Measurements from ENCODE around the gene CYYR1. TPM values are rescaled to one million over a fixed set of nuclear protein-coding genes. Genes with fewer than 3 reads are reported as not detected.

Gene CYYR1
- polyA plus RNA-seq (2013, experiment 1 of 4) = 35.1 TPM
- 29.0 TPM for polyA plus RNA-seq (2013, experiment 2 of 4)
- 27.0 TPM for polyA plus RNA-seq (2013, experiment 3 of 4)
- 27.6 TPM for polyA plus RNA-seq (2013, experiment 4 of 4)

DNA sequence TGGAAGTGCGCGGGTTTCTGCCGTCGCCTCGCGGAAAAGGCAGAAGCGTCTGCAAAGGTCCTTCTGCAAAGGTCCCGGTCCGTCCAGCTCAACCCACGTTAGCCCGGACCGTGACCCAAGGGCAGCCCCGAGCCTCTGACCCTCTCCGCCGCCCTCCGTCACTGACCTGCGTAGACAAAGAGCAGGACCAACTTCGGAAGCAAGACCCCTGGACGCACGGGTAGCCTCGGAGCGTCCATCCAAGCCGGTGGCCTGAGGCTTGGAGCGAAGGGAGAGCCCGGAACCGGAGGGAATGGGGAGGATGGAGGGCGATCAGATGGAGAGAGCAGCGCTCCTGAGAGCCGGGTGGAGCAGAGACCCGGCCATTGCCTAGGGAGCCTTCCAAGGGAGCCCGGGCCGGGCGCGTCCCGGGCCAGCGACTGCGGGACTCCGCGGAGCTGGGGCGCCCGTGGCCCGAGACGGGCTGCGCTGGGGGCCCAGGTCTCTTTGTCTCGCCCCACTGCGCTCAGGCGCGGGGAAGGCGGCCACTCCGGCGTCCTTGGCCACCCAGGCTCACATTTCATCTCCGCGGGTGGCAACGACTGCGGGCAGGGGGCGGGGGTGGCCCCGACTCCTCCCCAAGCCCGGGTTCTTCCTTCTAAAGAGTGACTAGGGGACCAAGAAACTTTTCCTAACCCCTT, at the start of gene CYYR1:
Gene CYYR1, minus strand, starts transcription at position 585 of the 680 bp plus-strand sequence. Its CDS starts 346 bp downstream, at position 239.
- Histone ChIP-seq H3K27me3 (ENCODE audit: control insufficient read depth, insufficient read depth, low read length, poor library complexity, severe bottlenecking) (no peaks in the 10 kb centered on the region), H3K4me1 (ENCODE audit: control insufficient read depth, insufficient read depth, low read length) (peaks cover 5% of the 10 kb centered on the region), H3K36me3 (ENCODE audit: control insufficient read depth, insufficient read depth, low read length) (peaks cover 2% of the 10 kb centered on the region), H3K4me3 (ENCODE audit: insufficient read depth, low read depth, low read length) (peak within 1 kb of the TSS; percentile 75), H3K27ac (ENCODE audit: insufficient read depth, low read depth, low read length, poor library complexity, severe bottlenecking) (peak within 1 kb of the TSS; percentile 83), H3K9me3 (ENCODE audit: control insufficient read depth, low read length) (peaks cover 2% of the 10 kb centered on the region)
- 0% methylated on average over 58 of the region's 58 CpGs for WGBS, 2 experiments

DNA sequence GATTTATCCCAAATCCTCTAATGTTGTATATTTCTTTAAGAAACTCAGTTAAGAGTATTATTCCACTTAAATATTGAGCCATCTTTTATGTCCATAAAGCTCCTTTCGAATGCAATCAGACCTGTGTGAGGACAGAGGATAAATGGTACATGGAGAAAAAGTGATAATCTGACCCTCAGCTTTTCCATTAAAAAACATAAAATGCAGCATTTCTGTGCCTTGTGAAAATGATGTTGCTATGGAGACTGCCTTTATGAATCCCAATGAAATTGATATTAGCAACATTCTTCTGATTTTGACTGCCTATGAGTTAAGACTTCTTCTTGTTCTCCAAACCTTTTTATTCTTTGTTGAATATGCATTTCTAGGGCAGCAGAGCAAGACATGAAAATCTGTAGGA, 44.1 kb upstream of the CYYR1 start:
- Histone ChIP-seq H3K9me3 (ENCODE audit: control insufficient read depth, low read length) (no peaks in the 10 kb centered on the region), H3K27ac (ENCODE audit: insufficient read depth, low read depth, low read length, poor library complexity, severe bottlenecking) (no peak overlapping the region), H3K36me3 (ENCODE audit: control insufficient read depth, insufficient read depth, low read length) (no peaks in the 10 kb centered on the region), H3K4me1 (ENCODE audit: control insufficient read depth, insufficient read depth, low read length) (no peaks in the 10 kb centered on the region), H3K4me3 (ENCODE audit: insufficient read depth, low read depth, low read length) (no peak overlapping the region), H3K27me3 (ENCODE audit: control insufficient read depth, insufficient read depth, low read length, poor library complexity, severe bottlenecking) (no peaks in the 10 kb centered on the region)
- WGBS, 2 experiments = 50 to 88% methylated on average over 1 of the region's 1 CpG

- Histone ChIP-seq H3K27me3 (ENCODE audit: control insufficient read depth, insufficient read depth, low read length, poor library complexity, severe bottlenecking) (no peaks in the 10 kb centered on the region), H3K4me1 (ENCODE audit: control insufficient read depth, insufficient read depth, low read length) (no peaks in the 10 kb centered on the region), H3K9me3 (ENCODE audit: control insufficient read depth, low read length) (no peaks in the 10 kb centered on the region), H3K27ac (ENCODE audit: insufficient read depth, low read depth, low read length, poor library complexity, severe bottlenecking) (no peak overlapping the region), H3K36me3 (ENCODE audit: control insufficient read depth, insufficient read depth, low read length) (no peaks in the 10 kb centered on the region), H3K4me3 (ENCODE audit: insufficient read depth, low read depth, low read length) (no peak overlapping the region)
- WGBS, 2 experiments = 83 to 93% methylated on average over 1 of the region's 1 CpG
Measured at GRCh38 chr21:26614251-26614650, 41.2 kb upstream of the CYYR1 start.

DNA sequence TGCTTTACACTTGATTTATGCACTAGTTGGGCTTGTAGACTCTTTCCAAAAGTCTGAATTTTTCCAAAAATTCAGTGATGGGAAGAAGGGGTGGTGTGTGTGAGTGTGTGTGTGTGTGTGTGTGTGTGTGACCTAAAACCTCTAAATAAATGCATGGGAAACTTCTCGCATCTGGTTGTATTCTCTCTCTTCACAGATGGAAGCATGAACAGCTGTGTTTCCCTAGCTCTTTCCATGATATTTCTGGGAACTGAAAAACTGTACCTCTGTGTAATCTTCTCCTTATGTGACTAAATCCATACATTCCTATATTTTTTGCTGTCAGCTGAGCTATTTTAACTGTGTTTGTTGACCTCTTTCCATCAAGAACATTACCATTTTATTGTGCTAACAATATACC, 26.2 kb upstream of the CYYR1 start:
- Histone ChIP-seq H3K4me1 (ENCODE audit: control insufficient read depth, insufficient read depth, low read length) (no peaks in the 10 kb centered on the region), H3K4me3 (ENCODE audit: insufficient read depth, low read depth, low read length) (no peak overlapping the region), H3K36me3 (ENCODE audit: control insufficient read depth, insufficient read depth, low read length) (no peaks in the 10 kb centered on the region), H3K27ac (ENCODE audit: insufficient read depth, low read depth, low read length, poor library complexity, severe bottlenecking) (no peak overlapping the region), H3K27me3 (ENCODE audit: control insufficient read depth, insufficient read depth, low read length, poor library complexity, severe bottlenecking) (no peaks in the 10 kb centered on the region), H3K9me3 (ENCODE audit: control insufficient read depth, low read length) (no peaks in the 10 kb centered on the region)
- 91 to 100% methylated on average over 1 of the region's 1 CpG for WGBS, 2 experiments

DNA sequence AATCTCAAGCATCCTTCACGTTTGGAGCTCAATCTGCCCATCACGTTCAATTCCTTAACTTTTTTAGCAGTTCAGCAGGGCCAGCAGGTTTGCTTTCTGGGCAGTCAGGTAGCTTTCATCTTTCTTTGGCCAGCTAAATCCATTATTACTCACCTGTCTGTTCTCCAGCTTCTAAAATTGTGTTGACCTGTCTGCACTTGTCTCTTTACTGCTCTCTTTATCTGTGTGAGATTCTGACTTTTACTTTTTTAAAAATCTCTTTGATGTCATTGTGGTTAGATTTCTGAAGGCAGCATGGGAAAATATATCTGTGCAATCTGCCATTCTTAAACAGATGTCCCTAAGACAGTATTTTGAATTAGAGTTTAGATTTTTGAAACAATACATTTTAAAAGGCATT, 24.9 kb upstream of the CYYR1 start:
- Histone ChIP-seq H3K4me1 (ENCODE audit: control insufficient read depth, insufficient read depth, low read length) (no peaks in the 10 kb centered on the region), H3K27me3 (ENCODE audit: control insufficient read depth, insufficient read depth, low read length, poor library complexity, severe bottlenecking) (no peaks in the 10 kb centered on the region), H3K9me3 (ENCODE audit: control insufficient read depth, low read length) (no peaks in the 10 kb centered on the region), H3K27ac (ENCODE audit: insufficient read depth, low read depth, low read length, poor library complexity, severe bottlenecking) (no peak overlapping the region), H3K36me3 (ENCODE audit: control insufficient read depth, insufficient read depth, low read length) (no peaks in the 10 kb centered on the region), H3K4me3 (ENCODE audit: insufficient read depth, low read depth, low read length) (no peak overlapping the region)
- WGBS, 2 experiments = 83 to 89% methylated on average over 2 of the region's 2 CpGs

DNA sequence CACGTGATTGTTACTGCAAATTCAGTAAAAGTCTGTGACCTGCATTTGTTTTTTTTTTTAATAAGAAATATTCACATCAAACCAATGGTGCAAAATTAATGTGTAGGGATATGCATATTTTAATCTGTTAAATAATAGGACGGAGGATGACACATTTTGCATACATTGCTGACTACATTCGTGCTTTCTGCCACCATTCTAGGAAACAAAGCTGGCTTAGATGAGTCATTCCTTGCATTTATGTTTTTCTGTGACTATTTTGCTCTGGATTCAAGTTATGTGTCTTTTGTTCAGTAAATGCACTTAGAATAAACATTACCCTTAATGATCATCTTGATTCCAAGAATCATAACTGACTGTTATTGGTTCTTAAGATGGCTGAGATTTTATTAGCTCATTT, 23.9 kb upstream of the CYYR1 start:
- H3K4me1 ChIP-seq (ENCODE audit: control insufficient read depth, insufficient read depth, low read length) = no peaks in the 10 kb centered on the region
- no peak overlapping the region for H3K27ac ChIP-seq (ENCODE audit: insufficient read depth, low read depth, low read length, poor library complexity, severe bottlenecking)
- no peak overlapping the region for H3K4me3 ChIP-seq (ENCODE audit: insufficient read depth, low read depth, low read length)
- no peaks in the 10 kb centered on the region for H3K27me3 ChIP-seq (ENCODE audit: control insufficient read depth, insufficient read depth, low read length, poor library complexity, severe bottlenecking)
- no peaks in the 10 kb centered on the region for H3K36me3 ChIP-seq (ENCODE audit: control insufficient read depth, insufficient read depth, low read length)
- no peaks in the 10 kb centered on the region for H3K9me3 ChIP-seq (ENCODE audit: control insufficient read depth, low read length)
- 87 to 92% methylated on average over 3 of the region's 3 CpGs for WGBS, 2 experiments

- 94 to 97% methylated on average over 7 of the region's 7 CpGs for WGBS, 2 experiments
- H3K9me3 ChIP-seq (ENCODE audit: control insufficient read depth, low read length) = no peaks in the 10 kb centered on the region
- H3K27ac ChIP-seq (ENCODE audit: insufficient read depth, low read depth, low read length, poor library complexity, severe bottlenecking) = no peak overlapping the region
- H3K36me3 ChIP-seq (ENCODE audit: control insufficient read depth, insufficient read depth, low read length) = no peaks in the 10 kb centered on the region
- no peak overlapping the region for H3K4me3 ChIP-seq (ENCODE audit: insufficient read depth, low read depth, low read length)
- H3K4me1 ChIP-seq (ENCODE audit: control insufficient read depth, insufficient read depth, low read length) = no peaks in the 10 kb centered on the region
- no peaks in the 10 kb centered on the region for H3K27me3 ChIP-seq (ENCODE audit: control insufficient read depth, insufficient read depth, low read length, poor library complexity, severe bottlenecking)
Measured at GRCh38 chr21:26595971-26596370, 22.9 kb upstream of the CYYR1 start.

- H3K27me3 ChIP-seq (ENCODE audit: control insufficient read depth, insufficient read depth, low read length, poor library complexity, severe bottlenecking) = no peaks in the 10 kb centered on the region
- H3K27ac ChIP-seq (ENCODE audit: insufficient read depth, low read depth, low read length, poor library complexity, severe bottlenecking) = no peak overlapping the region
- H3K9me3 ChIP-seq (ENCODE audit: control insufficient read depth, low read length) = no peaks in the 10 kb centered on the region
- no peaks in the 10 kb centered on the region for H3K36me3 ChIP-seq (ENCODE audit: control insufficient read depth, insufficient read depth, low read length)
- WGBS, 2 experiments = 80 to 100% methylated on average over 1 of the region's 1 CpG
- H3K4me3 ChIP-seq (ENCODE audit: insufficient read depth, low read depth, low read length) = no peak overlapping the region
- no peaks in the 10 kb centered on the region for H3K4me1 ChIP-seq (ENCODE audit: control insufficient read depth, insufficient read depth, low read length)
Measured at GRCh38 chr21:26593800-26594199, 20.7 kb upstream of the CYYR1 start.

DNA sequence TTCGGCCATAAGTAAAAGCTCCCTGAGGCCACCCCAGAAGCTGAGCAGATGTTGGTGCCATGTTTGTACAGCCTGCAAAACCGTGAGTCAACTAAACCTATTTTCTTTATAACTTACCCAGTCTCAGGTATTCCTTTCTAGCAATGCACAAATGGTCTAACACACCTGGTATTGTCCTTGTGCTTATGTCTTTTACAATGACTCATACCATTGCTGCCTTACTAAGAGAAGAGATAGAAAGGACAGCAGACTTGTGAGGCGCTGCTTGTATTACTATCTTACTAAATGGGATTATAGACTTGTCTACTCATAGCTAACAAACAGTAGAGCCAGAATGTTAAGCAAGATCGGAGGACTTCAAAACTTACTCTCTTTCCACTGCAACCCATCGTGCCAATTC, 18.5 kb upstream of the CYYR1 start:
- WGBS, 2 experiments = 89 to 95% methylated on average over 4 to 5 of the region's 5 CpGs

DNA sequence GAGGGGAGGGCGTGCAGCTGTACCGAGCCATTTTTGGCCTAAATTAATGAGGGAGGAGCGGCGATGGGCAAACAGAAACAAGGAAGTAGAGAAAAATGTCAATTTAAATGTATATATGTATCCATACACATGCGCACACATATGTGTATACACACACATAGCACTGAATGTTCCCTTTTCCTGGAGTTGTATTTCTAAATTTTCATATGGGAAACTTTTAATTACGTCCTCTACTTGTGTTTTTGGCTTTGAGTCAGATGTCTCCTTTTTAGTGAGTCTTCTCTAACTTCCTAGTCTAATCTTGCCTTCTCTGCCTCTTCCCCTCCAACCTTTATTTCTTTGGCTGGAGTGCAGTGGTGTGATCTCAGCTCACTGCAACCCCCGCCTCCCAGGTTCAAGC, 15.4 kb upstream of the CYYR1 start:
- 93 to 96% methylated on average over 6 to 7 of the region's 7 CpGs for WGBS, 2 experiments
- no peak overlapping the region for H3K27ac ChIP-seq (ENCODE audit: insufficient read depth, low read depth, low read length, poor library complexity, severe bottlenecking)

More for the DNA sequence above, 18.5 kb upstream of the CYYR1 start:
- no peak overlapping the region for H3K4me3 ChIP-seq (ENCODE audit: insufficient read depth, low read depth, low read length)
- H3K4me1 ChIP-seq (ENCODE audit: control insufficient read depth, insufficient read depth, low read length) = no peaks in the 10 kb centered on the region
- H3K27ac ChIP-seq (ENCODE audit: insufficient read depth, low read depth, low read length, poor library complexity, severe bottlenecking) = no peak overlapping the region
- H3K9me3 ChIP-seq (ENCODE audit: control insufficient read depth, low read length) = no peaks in the 10 kb centered on the region
- no peaks in the 10 kb centered on the region for H3K36me3 ChIP-seq (ENCODE audit: control insufficient read depth, insufficient read depth, low read length)
- H3K27me3 ChIP-seq (ENCODE audit: control insufficient read depth, insufficient read depth, low read length, poor library complexity, severe bottlenecking) = no peaks in the 10 kb centered on the region

More for the DNA sequence above, 15.4 kb upstream of the CYYR1 start:
- Histone ChIP-seq H3K4me1 (ENCODE audit: control insufficient read depth, insufficient read depth, low read length) (no peaks in the 10 kb centered on the region), H3K27me3 (ENCODE audit: control insufficient read depth, insufficient read depth, low read length, poor library complexity, severe bottlenecking) (no peaks in the 10 kb centered on the region), H3K4me3 (ENCODE audit: insufficient read depth, low read depth, low read length) (no peak overlapping the region), H3K9me3 (ENCODE audit: control insufficient read depth, low read length) (no peaks in the 10 kb centered on the region), H3K36me3 (ENCODE audit: control insufficient read depth, insufficient read depth, low read length) (no peaks in the 10 kb centered on the region)
